Measurements from ENCODE around the gene AMN.

Gene AMN

GRCh38 chr14:102935756-102936155 is 13.3 kb downstream of the AMN start:
- Histone ChIP-seq H3K27ac (ENCODE audit: insufficient read depth, low read length, poor library complexity, severe bottlenecking) (no peak overlapping the region), H3K9me3 (ENCODE audit: control insufficient read depth, low read length) (no peaks in the 10 kb centered on the region), H3K4me3 (ENCODE audit: insufficient read depth, low read depth, low read length, poor library complexity, severe bottlenecking) (no peak overlapping the region), H3K27me3 (replicated peaks; ENCODE audit: control insufficient read depth, insufficient read depth, low read length, poor library complexity, severe bottlenecking) (peaks cover 2% of the 10 kb centered on the region), H3K36me3 (ENCODE audit: control insufficient read depth, insufficient read depth, low read length) (no peaks in the 10 kb centered on the region), H3K4me1 (ENCODE audit: control insufficient read depth, insufficient read depth, low read length, poor library complexity, severe bottlenecking) (no peaks in the 10 kb centered on the region)
- DNase-seq: no peak

GRCh38 chr14:102937331-102938175 is 15.1 kb downstream of the AMN start:
- Histone ChIP-seq H3K27me3 (replicated peaks; ENCODE audit: control insufficient read depth, insufficient read depth, low read length, poor library complexity, severe bottlenecking) (no peaks in the 10 kb centered on the region), H3K27ac (ENCODE audit: insufficient read depth, low read length, poor library complexity, severe bottlenecking) (no peak overlapping the region), H3K4me1 (ENCODE audit: control insufficient read depth, insufficient read depth, low read length, poor library complexity, severe bottlenecking) (no peaks in the 10 kb centered on the region), H3K4me3 (ENCODE audit: insufficient read depth, low read depth, low read length, poor library complexity, severe bottlenecking) (no peak overlapping the region), H3K36me3 (ENCODE audit: control insufficient read depth, insufficient read depth, low read length) (no peaks in the 10 kb centered on the region), H3K9me3 (ENCODE audit: control insufficient read depth, low read length) (no peaks in the 10 kb centered on the region)
- DNase-seq: no peak

GRCh38 chr14:102938191-102938590 is 15.7 kb downstream of the AMN start:
- Histone ChIP-seq H3K9me3 (ENCODE audit: control insufficient read depth, low read length) (no peaks in the 10 kb centered on the region), H3K4me3 (ENCODE audit: insufficient read depth, low read depth, low read length, poor library complexity, severe bottlenecking) (no peak overlapping the region), H3K27ac (ENCODE audit: insufficient read depth, low read length, poor library complexity, severe bottlenecking) (no peak overlapping the region), H3K27me3 (replicated peaks; ENCODE audit: control insufficient read depth, insufficient read depth, low read length, poor library complexity, severe bottlenecking) (no peaks in the 10 kb centered on the region), H3K36me3 (ENCODE audit: control insufficient read depth, insufficient read depth, low read length) (no peaks in the 10 kb centered on the region), H3K4me1 (ENCODE audit: control insufficient read depth, insufficient read depth, low read length, poor library complexity, severe bottlenecking) (no peaks in the 10 kb centered on the region)
- DNase-seq: no peak

- no peak overlapping the region for H3K27ac ChIP-seq (ENCODE audit: insufficient read depth, low read length, poor library complexity, severe bottlenecking)
- H3K4me3 ChIP-seq (ENCODE audit: insufficient read depth, low read depth, low read length, poor library complexity, severe bottlenecking): no peak overlapping the region
- no peaks in the 10 kb centered on the region for H3K9me3 ChIP-seq (ENCODE audit: control insufficient read depth, low read length)
- DNase-seq: no peak
- no peaks in the 10 kb centered on the region for H3K36me3 ChIP-seq (ENCODE audit: control insufficient read depth, insufficient read depth, low read length)
- no peaks in the 10 kb centered on the region for H3K4me1 ChIP-seq (ENCODE audit: control insufficient read depth, insufficient read depth, low read length, poor library complexity, severe bottlenecking)
- no peaks in the 10 kb centered on the region for H3K27me3 ChIP-seq (replicated peaks; ENCODE audit: control insufficient read depth, insufficient read depth, low read length, poor library complexity, severe bottlenecking)
Observed at GRCh38 chr14:102939329-102939728, 16.9 kb downstream of the AMN start.

GRCh38 chr14:102939820-102940561 is 17.5 kb downstream of the AMN start:
- H3K36me3 ChIP-seq (ENCODE audit: control insufficient read depth, insufficient read depth, low read length): no peaks in the 10 kb centered on the region
- DNase-seq: no peak
- H3K27ac ChIP-seq (ENCODE audit: insufficient read depth, low read length, poor library complexity, severe bottlenecking): no peak overlapping the region
- H3K4me1 ChIP-seq (ENCODE audit: control insufficient read depth, insufficient read depth, low read length, poor library complexity, severe bottlenecking): no peaks in the 10 kb centered on the region
- no peak overlapping the region for H3K4me3 ChIP-seq (ENCODE audit: insufficient read depth, low read depth, low read length, poor library complexity, severe bottlenecking)
- H3K9me3 ChIP-seq (ENCODE audit: control insufficient read depth, low read length): no peaks in the 10 kb centered on the region
- H3K27me3 ChIP-seq (replicated peaks; ENCODE audit: control insufficient read depth, insufficient read depth, low read length, poor library complexity, severe bottlenecking): no peaks in the 10 kb centered on the region

- H3K36me3 ChIP-seq (ENCODE audit: control insufficient read depth, insufficient read depth, low read length): no peaks in the 10 kb centered on the region
Observed at GRCh38 chr14:102940729-102941362, 18.4 kb downstream of the AMN start.

GRCh38 chr14:102941419-102942011 is 19.1 kb downstream of the AMN start:
- no peaks in the 10 kb centered on the region for H3K36me3 ChIP-seq (ENCODE audit: control insufficient read depth, insufficient read depth, low read length)
- no peaks in the 10 kb centered on the region for H3K4me1 ChIP-seq (ENCODE audit: control insufficient read depth, insufficient read depth, low read length, poor library complexity, severe bottlenecking)
- no peaks in the 10 kb centered on the region for H3K27me3 ChIP-seq (replicated peaks; ENCODE audit: control insufficient read depth, insufficient read depth, low read length, poor library complexity, severe bottlenecking)
- DNase-seq: no peak
- H3K27ac ChIP-seq (ENCODE audit: insufficient read depth, low read length, poor library complexity, severe bottlenecking): no peak overlapping the region
- H3K4me3 ChIP-seq (ENCODE audit: insufficient read depth, low read depth, low read length, poor library complexity, severe bottlenecking): no peak overlapping the region
- no peaks in the 10 kb centered on the region for H3K9me3 ChIP-seq (ENCODE audit: control insufficient read depth, low read length)

More at GRCh38 chr14:102940729-102941362, 18.4 kb downstream of the AMN start:
- Histone ChIP-seq H3K4me3 (ENCODE audit: insufficient read depth, low read depth, low read length, poor library complexity, severe bottlenecking) (no peak overlapping the region), H3K4me1 (ENCODE audit: control insufficient read depth, insufficient read depth, low read length, poor library complexity, severe bottlenecking) (no peaks in the 10 kb centered on the region), H3K9me3 (ENCODE audit: control insufficient read depth, low read length) (no peaks in the 10 kb centered on the region), H3K27me3 (replicated peaks; ENCODE audit: control insufficient read depth, insufficient read depth, low read length, poor library complexity, severe bottlenecking) (no peaks in the 10 kb centered on the region), H3K27ac (ENCODE audit: insufficient read depth, low read length, poor library complexity, severe bottlenecking) (no peak overlapping the region)
- DNase-seq: no peak

GRCh38 chr14:102942069-102942468 is 19.6 kb downstream of the AMN start:
- Histone ChIP-seq H3K4me1 (ENCODE audit: control insufficient read depth, insufficient read depth, low read length, poor library complexity, severe bottlenecking) (peaks cover 2% of the 10 kb centered on the region), H3K27ac (ENCODE audit: insufficient read depth, low read length, poor library complexity, severe bottlenecking) (no peak overlapping the region), H3K27me3 (replicated peaks; ENCODE audit: control insufficient read depth, insufficient read depth, low read length, poor library complexity, severe bottlenecking) (no peaks in the 10 kb centered on the region), H3K9me3 (ENCODE audit: control insufficient read depth, low read length) (no peaks in the 10 kb centered on the region), H3K4me3 (ENCODE audit: insufficient read depth, low read depth, low read length, poor library complexity, severe bottlenecking) (no peak overlapping the region), H3K36me3 (ENCODE audit: control insufficient read depth, insufficient read depth, low read length) (no peaks in the 10 kb centered on the region)
- DNase-seq: no peak

GRCh38 chr14:102943454-102943853 is 21.0 kb downstream of the AMN start:
- peaks cover 4% of the 10 kb centered on the region for H3K4me1 ChIP-seq (ENCODE audit: control insufficient read depth, insufficient read depth, low read length, poor library complexity, severe bottlenecking)
- no peak overlapping the region for H3K4me3 ChIP-seq (ENCODE audit: insufficient read depth, low read depth, low read length, poor library complexity, severe bottlenecking)
- H3K9me3 ChIP-seq (ENCODE audit: control insufficient read depth, low read length): no peaks in the 10 kb centered on the region
- DNase-seq: no peak
- H3K27me3 ChIP-seq (replicated peaks; ENCODE audit: control insufficient read depth, insufficient read depth, low read length, poor library complexity, severe bottlenecking): no peaks in the 10 kb centered on the region
- no peak overlapping the region for H3K27ac ChIP-seq (ENCODE audit: insufficient read depth, low read length, poor library complexity, severe bottlenecking)
- H3K36me3 ChIP-seq (ENCODE audit: control insufficient read depth, insufficient read depth, low read length): no peaks in the 10 kb centered on the region
